ENCODE measurements around the gene KLF13.

- TF ChIP-seq CTCF (IDR thresholded peaks at IDR 0.05; ENCODE audit: insufficient read depth, low read length) (no peak), GABPA (IDR thresholded peaks at IDR 0.05; ENCODE audit: low read depth) (no peak), POLR2AphosphoS5 (IDR thresholded peaks at IDR 0.05; ENCODE audit: low read depth) (no peak)
Observed at GRCh38 chr15:31367730-31368344, 41.2 kb downstream of the KLF13 start.

All from HL-60 (cell line).